H9 (cell line): ENCODE data around the gene ANGPTL4. TPM values are rescaled to one million over a fixed set of nuclear protein-coding genes. Genes with fewer than 3 reads are reported as not detected.
A peak's percentile ranks its signal among the peaks of the same experiment; 100 is the strongest.

Source experiments
- DNase-seq: peaks from one replicate; pipeline ENCODE4 v3.0.0-alpha.2; 2017
- H2AFZ ChIP-seq: one replicate; pipeline ENCODE4 v1.6.1; 2013; ENCODE audit warnings: mild to moderate bottlenecking, low read length, control low read depth, moderate library complexity
- H2AK5ac ChIP-seq: 2 replicates; pipeline ENCODE4 v1.6.1; 2013; ENCODE audit warnings: low read length, control low read depth, mixed read lengths; ENCODE audit not compliant: insufficient read length
- H2BK120ac ChIP-seq: one replicate; pipeline ENCODE4 v1.6.1; 2013; ENCODE audit warnings: low read depth, mild to moderate bottlenecking, low read length, control low read depth, inconsistent platforms; ENCODE audit not compliant: poor library complexity, severe bottlenecking
- H2BK12ac ChIP-seq: 2 replicates; pipeline ENCODE4 v1.6.1; 2013; ENCODE audit warnings: low read length, control low read depth, mixed read lengths, low read depth; ENCODE audit not compliant: insufficient read length
- H2BK15ac ChIP-seq: 2 replicates; pipeline ENCODE4 v1.6.1; 2013; ENCODE audit warnings: low read depth, low read length, control low read depth
- H2BK20ac ChIP-seq: one replicate; pipeline ENCODE4 v1.6.1; 2013; ENCODE audit warnings: low read depth, mild to moderate bottlenecking, low read length, control low read depth, inconsistent platforms; ENCODE audit not compliant: poor library complexity, severe bottlenecking
- H2BK5ac ChIP-seq: 2 replicates; pipeline ENCODE4 v1.6.1; 2013; ENCODE audit warnings: low read length, control low read depth, mixed read lengths; ENCODE audit not compliant: insufficient read length
- H3K14ac ChIP-seq: 2 replicates; pipeline ENCODE4 v1.6.1; 2013; ENCODE audit warnings: low read length, control low read depth; ENCODE audit not compliant: insufficient read depth
- H3K18ac ChIP-seq: 2 replicates; pipeline ENCODE4 v1.6.1; 2013; ENCODE audit warnings: low read depth, mild to moderate bottlenecking, mixed read lengths, low read length, control low read depth; ENCODE audit not compliant: insufficient read length
- H3K23ac ChIP-seq: 2 replicates; pipeline ENCODE4 v1.6.1; 2013; ENCODE audit warnings: low read length, control low read depth, mixed read lengths, low read depth; ENCODE audit not compliant: insufficient read length
- H3K23me2 ChIP-seq: 2 replicates; pipeline ENCODE4 v1.6.1; 2013; ENCODE audit warnings: low read depth, mild to moderate bottlenecking, mixed read lengths, low read length, control low read depth; ENCODE audit not compliant: insufficient read length, poor library complexity, severe bottlenecking
- H3K27ac ChIP-seq: 2 replicates; pipeline ENCODE4 v1.5.1; 2013; ENCODE audit warnings: low read length, control low read depth, mixed read lengths, low read depth; ENCODE audit not compliant: insufficient read length
- H3K27me3 ChIP-seq: 2 replicates; pipeline ENCODE4 v1.6.1; 2013; ENCODE audit warnings: low read length, control low read depth, inconsistent platforms; ENCODE audit not compliant: insufficient read depth
- H3K4ac ChIP-seq: 2 replicates; pipeline ENCODE4 v1.6.1; 2013; ENCODE audit warnings: low read depth, mild to moderate bottlenecking, control low read depth, inconsistent platforms, low read length, moderate library complexity
- H3K4me1 ChIP-seq: 2 replicates; pipeline ENCODE4 v1.6.1; 2013; ENCODE audit warnings: low read length, control low read depth, inconsistent platforms; ENCODE audit not compliant: insufficient read depth
- H3K4me2 ChIP-seq: 2 replicates; pipeline ENCODE4 v1.6.1; 2013; ENCODE audit warnings: low read length, control low read depth, mixed read lengths; ENCODE audit not compliant: insufficient read length, insufficient read depth
- H3K56ac ChIP-seq: 2 replicates; pipeline ENCODE4 v1.6.1; 2013; ENCODE audit warnings: low read depth, mild to moderate bottlenecking, mixed read lengths, low read length, control low read depth; ENCODE audit not compliant: insufficient read length
- H3K79me1 ChIP-seq: 2 replicates; pipeline ENCODE4 v1.6.1; 2013; ENCODE audit warnings: low read depth, mild to moderate bottlenecking, moderate library complexity, low read length, control low read depth, inconsistent platforms; ENCODE audit not compliant: insufficient read depth, poor library complexity, severe bottlenecking
- H3K79me2 ChIP-seq: 2 replicates; pipeline ENCODE4 v1.6.1; 2013; ENCODE audit warnings: low read length, control low read depth, inconsistent platforms; ENCODE audit not compliant: insufficient read depth
- H3K9ac ChIP-seq: 2 replicates; pipeline ENCODE4 v1.6.1; 2013; ENCODE audit warnings: low read length, control low read depth, mixed read lengths; ENCODE audit not compliant: insufficient read length; ENCODE audit errors: extremely low read depth
- H3K9me3 ChIP-seq: one replicate; pipeline ENCODE4 v1.6.1; 2013; ENCODE audit warnings: low read depth, low read length, inconsistent platforms; ENCODE audit not compliant: control insufficient read depth
- H3T11ph ChIP-seq: one replicate; pipeline ENCODE4 v1.6.1; 2013; ENCODE audit warnings: mild to moderate bottlenecking, low read length, control low read depth, inconsistent platforms
- H4K20me1 ChIP-seq: one replicate; pipeline ENCODE4 v1.6.1; 2013; ENCODE audit not compliant: control insufficient read depth, insufficient read length, insufficient read depth
- H4K5ac ChIP-seq: 2 replicates; pipeline ENCODE4 v1.6.1; 2013; ENCODE audit warnings: low read depth, mild to moderate bottlenecking, mixed read lengths, low read length, control low read depth; ENCODE audit not compliant: insufficient read length
- H4K8ac ChIP-seq: replicated peaks from 2 replicates; pipeline ENCODE4 v1.6.1; 2013; ENCODE audit warnings: low read length, control low read depth, mixed read lengths, low read depth; ENCODE audit not compliant: insufficient read length
- H4K91ac ChIP-seq: 2 replicates; pipeline ENCODE4 v1.6.1; 2013; ENCODE audit warnings: low read depth, mild to moderate bottlenecking, moderate library complexity, mixed read lengths, low read length, control low read depth; ENCODE audit not compliant: insufficient read length
- H3K27ac Mint-ChIP-seq, 3 experiments: 2 replicates in 2 of 3; 3 replicates in 1 of 3; pipeline ENCODE4 v1.8.0; 2020 to 2021; ENCODE audit warnings: mixed read lengths in 3 of 3, mild to moderate bottlenecking in 1 of 3, moderate library complexity in 1 of 3
- H3K27me3 Mint-ChIP-seq: 2 replicates; pipeline ENCODE4 v1.8.0; 2021; ENCODE audit warnings: low read depth, mild to moderate bottlenecking, moderate library complexity, mixed read lengths
- H3K36me3 Mint-ChIP-seq, 3 experiments: 2 replicates in 2 of 3; 3 replicates in 1 of 3; pipeline ENCODE4 v1.8.0; 2020 to 2021; ENCODE audit warnings: low read depth in 3 of 3, mixed read lengths in 3 of 3; ENCODE audit not compliant: insufficient read depth in 1 of 3
- H3K4me1 Mint-ChIP-seq, 2 experiments: 2 replicates each; pipeline ENCODE4 v1.8.0; 2020; ENCODE audit warnings: mixed read lengths in 2 of 2
- H3K4me3 Mint-ChIP-seq, 2 experiments: 2 replicates in 1 of 2; 3 replicates in 1 of 2; pipeline ENCODE4 v1.8.0; 2020 to 2021; ENCODE audit warnings: mild to moderate bottlenecking in 2 of 2, mixed read lengths in 2 of 2, moderate library complexity in 1 of 2
- H3K9me3 Mint-ChIP-seq, 2 experiments: 2 replicates in 1 of 2; 3 replicates in 1 of 2; pipeline ENCODE4 v1.8.0; 2020; ENCODE audit warnings: mild to moderate bottlenecking in 2 of 2, mixed read lengths in 2 of 2, moderate library complexity in 1 of 2
- CTCF ChIP-seq: fragments of 200-600 bp; sonication (generic); conservative IDR thresholded peaks from 3 replicates; pipeline ENCODE4 v1.8.0; 2021; ENCODE audit warnings: antibody characterized with exemption, mild to moderate bottlenecking
- WGBS: extraction: QIAGEN DNeasy Blood & Tissue Kit; methylation state at CpG from one replicate; pipeline ENCODE4 v1.1.7; 2013; ENCODE audit warnings: missing lambda C conversion rate, low lambda C conversion rate, mixed read lengths; ENCODE audit not compliant: insufficient read length; ENCODE audit errors: extremely low coverage; 5-methylcytosine and 5-hydroxymethylcytosine counted together
- total RNA-seq: library from RNA; stranded (reverse); gene quantifications from 2 replicates; pipeline ENCODE4 v1.2.1, GENCODE V29; 2021

Gene ANGPTL4
- total RNA-seq, 1 experiment from 2014 or later: 1.9 TPM

GRCh38 chr19:8401981-8402411 lies 38.0 kb downstream of the ANGPTL4 start:
- no CpG with 5 or more reads among the region's 21 CpGs for WGBS
- Histone ChIP-seq H2BK5ac (no peak overlapping the region), H4K5ac (no peak overlapping the region), H2AK5ac (no peak overlapping the region), H3T11ph (no peak overlapping the region), H3K27ac (no peak overlapping the region), H2BK12ac (no peak overlapping the region), H4K8ac (no peak overlapping the region), H3K4me1 (no peaks in the 10 kb centered on the region), H2BK15ac (no peak overlapping the region), H3K79me1 (peaks cover 6% of the 10 kb centered on the region), H3K56ac (no peak overlapping the region), H4K91ac (no peak overlapping the region), H3K23me2 (no peaks in the 10 kb centered on the region), H3K9me3 (no peaks in the 10 kb centered on the region), H3K79me2 (peaks cover 3% of the 10 kb centered on the region; the same call in 1 of the 2 replicates), H2BK120ac (no peak overlapping the region), H3K4ac (no peak overlapping the region), H2BK20ac (no peak overlapping the region), H3K27me3 (no peaks in the 10 kb centered on the region), H3K14ac (no peak overlapping the region), H3K23ac (no peak overlapping the region), H3K9ac (no peak overlapping the region), H3K4me2 (no peak overlapping the region), H3K18ac (no peak overlapping the region), H4K20me1 (no peaks in the 10 kb centered on the region), H2AFZ (no peak overlapping the region)
- peak overlapping the region in 1 of 3 experiments; percentile 68; a peak in 2 of 7 replicates for H3K27ac Mint-ChIP-seq
- no peak for DNase-seq
- H3K27me3 Mint-ChIP-seq: no peaks in the 10 kb centered on the region; the same call in 1 of the 2 replicates
- H3K4me1 Mint-ChIP-seq: peaks cover 4% of the 10 kb centered on the region in 2 experiments; a peak in 3 of 4 replicates
- no peak overlapping the region for H3K4me3 Mint-ChIP-seq
- H3K9me3 Mint-ChIP-seq: no peaks in the 10 kb centered on the region; a peak in 1 of 5 replicates
- H3K36me3 Mint-ChIP-seq: peaks cover 20 to 44% (median 43%) of the 10 kb centered on the region in 3 experiments
- TF ChIP-seq CTCF: no peak
